NCI-H1930 (cell line): ENCODE results near the gene IQCB1.
A peak's percentile ranks its signal among the peaks of the same experiment; 100 is the strongest.
"Not testable (repeated sequence)": the region's sequence is repeated elsewhere in the genome, so short reads cannot be mapped to it uniquely, and the experiment has no call there.

Source experiments
- DNase-seq, 2 experiments: peaks; one replicate each; lab custom pipeline; 2025; lab: John Stamatoyannopoulos, UW

IQCB1 gene

DNA sequence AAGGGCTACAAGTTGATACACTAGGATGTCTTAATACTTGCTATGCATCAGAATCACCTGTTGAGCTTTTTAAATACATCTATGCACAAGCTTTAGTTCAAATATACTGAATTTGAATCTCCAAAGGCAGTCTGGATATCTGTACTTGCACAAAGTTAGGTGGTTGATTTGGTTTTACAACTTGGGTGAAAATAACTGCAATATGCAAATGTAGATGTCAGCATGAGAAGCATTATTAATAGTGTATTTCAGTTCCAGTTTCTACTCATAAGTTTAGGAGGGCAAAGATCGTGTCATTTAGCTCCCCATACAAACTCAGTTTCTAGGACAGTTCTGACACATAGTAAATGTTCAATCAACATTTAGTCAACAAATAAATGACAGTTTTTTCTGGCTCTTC lies 25.6 kb downstream of the IQCB1 start:
- no peak for DNase-seq

DNA sequence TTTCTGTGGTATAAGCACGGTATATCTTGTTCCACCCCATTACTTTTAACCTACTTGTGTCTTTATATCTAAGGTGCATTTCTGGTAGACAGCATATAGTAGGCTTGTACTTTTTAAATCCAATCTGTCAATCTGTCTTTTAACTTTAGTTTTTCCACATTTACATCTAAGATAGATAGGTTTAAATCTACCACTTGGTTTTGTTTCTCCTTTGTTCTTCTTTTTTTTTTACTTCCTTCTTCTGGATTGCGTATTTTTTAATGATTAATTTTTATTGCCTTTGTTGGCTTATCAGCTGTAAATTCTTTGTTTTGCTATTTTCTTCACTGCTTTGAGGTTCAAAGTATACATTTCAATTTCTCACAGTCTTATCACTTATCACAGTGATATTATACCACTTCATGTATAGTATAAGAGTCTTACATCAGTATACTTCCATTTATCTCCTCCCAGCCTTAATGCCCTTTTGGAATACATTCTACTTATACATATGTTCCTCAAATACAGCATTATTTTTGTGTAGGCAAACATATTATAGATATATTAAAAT lies 31.0 kb downstream of the IQCB1 start:
- no peak for DNase-seq

- no peak for DNase-seq
Measured at GRCh38 chr3:121800906-121801305, 34.0 kb downstream of the IQCB1 start.

DNA sequence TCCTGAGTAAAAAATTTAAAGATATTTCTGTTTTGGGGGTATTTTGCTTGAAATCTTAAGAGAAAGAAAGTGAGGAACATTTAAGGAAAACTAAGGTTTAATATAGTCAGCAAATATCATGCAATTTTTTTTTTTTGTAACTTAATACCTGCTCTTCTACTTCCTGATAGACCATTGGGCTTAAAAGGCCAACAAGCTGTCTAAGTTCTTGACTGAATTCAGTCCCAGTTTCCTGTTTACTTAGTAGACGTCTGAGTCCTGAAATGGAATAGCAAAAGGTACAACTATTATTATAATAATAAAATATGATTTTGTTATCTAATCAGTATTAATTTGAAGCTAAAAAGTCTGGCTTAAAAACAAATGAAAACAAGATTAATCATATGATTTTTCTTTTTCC lies 37.9 kb downstream of the IQCB1 start:
- no peak for DNase-seq

DNA sequence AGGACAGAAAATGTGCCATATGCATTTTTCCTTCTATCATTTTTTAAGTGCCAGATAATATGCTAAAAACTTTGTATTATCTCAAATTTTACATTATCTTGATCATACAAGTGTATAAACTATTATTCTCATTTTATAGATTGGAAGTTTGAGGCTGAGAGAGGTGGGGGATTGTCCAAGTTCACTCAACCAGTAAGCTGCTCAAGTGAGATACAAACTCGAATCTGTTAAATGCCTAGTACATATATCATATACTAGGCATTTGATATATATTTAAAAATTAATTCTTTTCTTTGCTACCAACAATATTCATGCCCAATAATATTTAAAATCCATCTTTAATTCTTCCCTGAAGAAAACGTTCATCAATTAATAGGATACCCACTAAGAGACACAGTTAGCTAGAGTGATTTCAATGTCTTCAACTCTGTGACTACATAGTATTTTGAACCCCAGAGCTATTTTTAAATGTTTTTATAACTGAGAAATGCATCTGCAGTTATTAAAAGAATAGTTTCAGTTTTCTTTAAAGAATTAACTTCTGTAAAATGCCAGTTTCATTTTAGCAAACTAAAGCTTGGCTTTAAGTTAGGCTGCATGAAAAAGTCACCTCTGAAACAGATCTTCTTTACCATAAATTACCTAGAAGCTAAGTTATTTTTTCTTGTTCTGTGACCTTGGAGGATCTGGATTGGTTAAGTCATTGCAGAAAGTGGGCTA lies 40.4 kb downstream of the IQCB1 start:
- no peak for DNase-seq

DNA sequence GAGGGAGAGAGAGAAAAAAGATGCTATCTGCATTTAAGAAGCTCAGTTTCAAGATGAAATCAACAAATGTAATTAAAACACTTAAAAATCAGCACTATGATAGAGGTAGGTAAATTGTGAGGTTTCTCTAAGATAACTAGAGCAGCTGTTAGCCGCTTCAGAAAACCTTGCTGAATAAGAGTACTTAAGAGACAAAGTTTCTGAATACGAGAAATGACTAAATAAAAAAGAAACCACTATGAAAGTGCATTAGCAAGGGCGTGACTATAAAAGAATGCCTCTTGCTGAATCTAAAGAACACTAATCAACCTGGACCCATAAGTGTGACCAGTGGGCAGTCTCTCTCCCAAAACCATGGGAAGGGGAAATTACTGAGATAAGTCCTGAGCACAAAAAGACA lies 41.8 kb downstream of the IQCB1 start:
- DNase-seq, result no peak

GRCh38 chr3:121786485-121786884 lies 48.4 kb downstream of the IQCB1 start:
- no peak for DNase-seq

DNA sequence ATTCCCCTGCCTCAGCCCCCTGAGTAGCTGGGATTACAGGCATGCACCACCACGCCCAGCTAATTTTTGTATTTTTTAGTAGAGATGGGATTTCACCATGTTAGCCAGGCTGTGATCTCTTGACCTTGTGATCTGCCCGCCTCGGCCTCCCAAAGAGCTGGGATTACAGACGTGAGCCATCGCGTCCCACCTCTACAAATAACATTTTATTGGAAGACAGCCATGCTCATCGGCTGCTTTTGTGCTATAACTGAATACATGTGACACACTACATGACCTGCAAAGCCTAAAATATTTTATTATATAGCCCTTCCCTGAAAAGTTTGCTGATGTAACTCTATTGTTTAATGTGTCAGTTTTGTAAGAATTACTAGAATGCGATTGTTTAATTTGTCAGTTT lies 52.1 kb downstream of the IQCB1 start:
- DNase-seq, result not testable (repeated sequence)

DNA sequence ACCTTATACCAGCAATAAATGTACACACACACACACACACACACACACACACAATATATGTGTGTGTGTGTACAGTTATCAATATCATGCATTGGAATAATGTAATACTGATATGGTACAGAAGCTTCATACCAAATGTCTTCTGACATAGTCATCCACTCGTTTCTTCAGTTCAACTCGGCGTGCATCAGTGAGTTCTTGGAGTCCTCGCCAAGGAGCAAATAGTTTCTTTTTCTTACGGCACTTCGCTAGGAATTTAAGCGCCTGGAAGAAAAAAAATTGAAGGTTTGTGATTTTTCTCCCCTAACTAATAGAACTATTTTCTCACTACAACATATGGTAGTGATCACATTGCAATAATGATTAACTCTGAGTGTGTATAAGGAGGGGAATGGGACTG lies 53.2 kb downstream of the IQCB1 start:
- DNase-seq, result no peak

DNA sequence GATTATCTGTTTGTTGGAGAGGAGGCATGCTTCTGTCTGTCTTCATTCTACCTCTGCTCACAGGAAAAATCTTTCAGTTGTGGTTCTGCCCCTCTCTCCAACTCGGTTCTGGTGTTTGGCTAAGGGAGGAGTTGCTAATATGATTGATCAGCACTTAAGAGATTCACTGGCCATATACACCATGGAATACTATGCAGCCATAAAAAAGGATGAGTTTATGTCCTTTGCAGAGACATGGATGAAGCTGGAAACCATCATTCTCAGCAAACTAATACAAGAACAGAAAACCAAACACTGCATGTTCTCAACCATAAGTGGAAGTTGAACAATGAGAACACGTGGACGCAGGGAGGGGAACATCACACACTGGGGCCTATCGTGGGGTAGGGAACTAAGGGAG lies 59.8 kb downstream of the IQCB1 start:
- not testable (repeated sequence) for DNase-seq

- no peak for DNase-seq
Measured at GRCh38 chr3:121769246-121769645, 65.6 kb downstream of the IQCB1 start.

GRCh38 chr3:121768452-121768851 lies 66.4 kb downstream of the IQCB1 start:
- DNase-seq, result no peak

DNA sequence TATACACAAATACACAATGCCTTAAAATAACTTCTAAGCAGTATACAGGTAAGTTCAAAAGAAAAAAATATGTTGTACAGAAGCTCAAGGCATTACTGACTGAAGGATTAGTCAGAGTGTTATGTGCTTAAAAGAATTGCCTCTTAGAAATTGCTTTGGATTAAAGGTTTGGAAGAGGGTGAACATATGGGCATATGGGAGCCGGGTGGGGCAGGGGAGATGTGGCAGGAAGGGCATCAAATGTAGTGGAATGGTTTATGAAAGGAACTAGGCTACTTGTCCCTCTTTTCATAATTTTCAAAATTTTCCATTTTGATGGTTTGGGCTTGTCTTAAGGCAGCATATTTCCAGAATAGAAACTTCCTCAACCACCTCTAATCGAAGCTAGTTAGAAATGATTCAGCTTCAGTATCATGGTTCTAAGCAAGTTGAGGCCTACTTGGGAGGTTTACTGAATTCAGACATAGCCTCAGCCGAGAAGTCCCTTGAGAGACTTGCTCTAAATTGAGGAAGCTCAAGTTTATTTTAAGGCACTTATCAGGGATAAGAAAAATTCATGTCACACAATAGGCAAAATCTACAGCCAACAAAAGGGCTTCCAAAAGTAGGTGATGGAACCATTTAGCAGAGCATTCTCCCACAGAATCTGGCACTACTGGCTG lies 75.2 kb downstream of the IQCB1 start:
- no peak for DNase-seq

GRCh38 chr3:121758727-121759450 lies 76.0 kb downstream of the IQCB1 start:
- DNase-seq, result no peak

- DNase-seq, result no peak
Measured at GRCh38 chr3:121757812-121758545, 76.9 kb downstream of the IQCB1 start.

DNA sequence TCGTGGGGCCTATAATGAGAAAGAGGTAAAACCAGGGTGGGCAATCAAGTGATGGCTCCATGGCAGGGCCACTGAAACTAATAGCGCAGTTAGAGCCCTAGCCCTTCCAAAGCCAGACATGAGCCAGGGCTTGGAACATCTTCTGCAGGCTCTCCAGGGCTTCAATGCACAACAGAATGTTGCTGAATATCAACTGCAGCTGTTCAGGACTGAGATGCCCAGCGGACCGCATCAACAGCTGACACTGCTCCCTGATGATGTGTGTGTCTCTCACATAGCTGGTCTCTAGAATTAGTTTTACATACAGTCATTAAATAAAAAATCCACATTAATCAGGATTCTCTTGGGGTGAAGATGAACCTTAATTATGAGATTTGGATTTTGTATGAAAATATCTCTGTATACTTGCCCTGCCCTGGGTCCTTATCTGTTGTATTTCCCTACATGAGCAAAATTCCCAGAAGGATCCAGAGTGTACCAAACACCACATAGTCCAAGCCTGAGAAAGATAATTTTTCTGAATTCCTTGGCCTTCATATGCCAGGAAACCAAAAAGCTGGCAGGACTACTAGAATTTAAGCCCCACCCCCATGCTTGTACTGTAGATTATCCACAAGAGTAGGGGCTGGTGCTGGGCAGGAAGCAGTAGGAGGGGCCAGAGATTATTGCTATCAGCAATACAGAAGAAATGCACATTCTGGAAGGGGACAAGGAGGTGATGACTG lies 77.6 kb downstream of the IQCB1 start:
- DNase-seq, result no peak

- DNase-seq, result no peak
Measured at GRCh38 chr3:121752772-121753171, 82.1 kb downstream of the IQCB1 start.

- DNase-seq, result no peak
Measured at GRCh38 chr3:121752261-121752660, 82.6 kb downstream of the IQCB1 start.

DNA sequence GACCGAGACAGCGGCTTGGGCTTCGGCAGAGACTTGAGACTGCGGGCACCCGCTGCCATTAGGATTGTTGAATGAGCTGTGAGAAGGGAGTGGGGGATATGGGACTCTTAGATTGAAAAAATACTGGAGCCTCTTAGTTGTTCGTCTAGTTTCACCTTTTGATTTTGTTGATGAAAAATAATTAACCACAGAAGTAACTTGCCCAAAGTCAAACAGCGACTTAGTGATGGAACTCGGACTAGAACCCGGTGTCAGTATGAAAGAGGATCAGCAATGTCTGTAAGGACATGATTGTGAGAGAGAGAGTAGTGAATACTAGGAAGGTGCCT lies 84.8 kb downstream of the IQCB1 start:
- DNase-seq, result no peak

DNA sequence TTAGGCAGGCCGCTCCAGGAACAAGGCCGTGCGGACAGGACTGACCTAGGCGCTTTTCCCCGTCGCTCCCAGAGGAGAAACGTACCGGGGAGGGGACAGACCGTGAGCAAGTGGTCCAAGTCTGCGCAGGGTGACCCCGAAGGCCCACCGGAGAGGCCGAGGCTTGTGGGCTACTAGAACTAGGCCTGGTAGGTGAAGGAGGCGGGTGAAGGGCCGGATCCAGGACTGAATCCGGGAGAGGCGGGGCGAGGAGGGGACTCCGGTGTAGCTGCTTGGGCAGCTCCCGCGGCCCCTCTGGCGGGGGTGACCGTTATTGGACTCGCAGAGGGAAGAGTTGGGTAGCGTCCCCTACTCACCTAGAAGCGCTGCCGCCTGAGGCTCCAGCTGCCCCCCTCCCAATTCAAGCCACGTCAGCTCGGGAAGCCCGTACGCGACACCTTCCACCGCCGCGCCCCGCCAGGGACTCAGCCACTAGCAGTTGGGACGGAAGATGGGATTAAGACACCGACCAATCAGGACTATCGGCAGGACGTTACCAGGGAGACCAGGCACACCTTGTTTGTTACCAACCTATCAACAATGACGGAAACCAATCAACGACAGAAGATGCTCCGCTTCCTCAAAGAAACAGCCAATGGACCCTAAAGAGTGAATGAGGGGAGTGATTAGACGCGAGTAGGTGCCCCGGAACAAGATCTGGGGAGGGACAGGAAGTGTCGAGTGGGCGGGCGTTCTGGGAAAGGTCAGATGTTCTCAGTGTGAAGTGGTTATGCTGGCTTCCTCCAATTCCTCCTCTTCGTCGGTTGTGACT lies 85.4 kb downstream of the IQCB1 start, which contains the start of gene GOLGB1:
GOLGB1 (minus strand) TSS at position 466 of the 811 bp plus-strand sequence. CDS start 18,770 bp downstream, outside the sequence.
- DNase-seq, result peak; percentile 95 to 96
